ENCODE data around the gene HIVEP1. TPM values are rescaled to one million over a fixed set of nuclear protein-coding genes. Genes with fewer than 3 reads are reported as not detected.

HIVEP1 gene
- total RNA-seq, 1 experiment from 2014 or later = 24.3 TPM

DNA sequence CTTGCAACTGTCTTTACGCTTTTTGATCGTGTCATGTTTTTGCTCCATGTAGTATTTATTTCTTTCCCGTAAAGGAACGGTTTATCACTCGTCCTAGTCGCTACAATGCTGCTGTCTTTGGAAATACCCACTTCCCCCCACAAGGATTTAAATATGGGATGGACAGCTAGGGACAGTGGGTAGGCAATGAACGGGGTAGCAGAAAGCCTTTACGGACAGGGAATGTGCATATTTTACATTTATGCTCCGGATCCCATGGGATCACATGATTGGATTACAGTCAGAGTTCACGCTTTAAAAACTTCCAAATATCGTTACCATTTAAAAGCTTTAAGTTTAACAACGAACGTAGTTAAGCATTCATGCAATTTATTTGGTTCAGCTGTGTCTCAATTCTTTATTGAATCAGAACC, 1.2 kb downstream of the HIVEP1 start:
- peaks cover 27% of the 10 kb centered on the region for H3K4me1 Mint-ChIP-seq
- peaks cover 38% of the 10 kb centered on the region for H3K36me3 Mint-ChIP-seq
- peak overlapping the region; percentile 93 for H3K4me3 Mint-ChIP-seq
- TF ChIP-seq GABPB1 (CRISPR knock-in tag; IDR thresholded peaks at IDR 0.05) (0 out of 2 replicates have a peak, but pooled peaks have one; percentile 4), CBFB (CRISPR knock-in tag; IDR thresholded peaks at IDR 0.05; ENCODE audit: low read depth) (no peak)
- H3K9me3 Mint-ChIP-seq = peaks cover 20% of the 10 kb centered on the region
- ChIA-PET POLR2A (interaction anchor here (0.6 to 1.6 kb wide), 4 partner anchors 26 to 301 kb away, joined by 3 to 4 read pairs (median 4); no protein-coding TSS in a partner anchor), CTCF (no interaction called here)
- no peaks in the 10 kb centered on the region; the same call in 1 of the 2 replicates for H3K27me3 Mint-ChIP-seq (ENCODE audit: low read depth)
- peak overlapping the region; percentile 98 for H3K27ac Mint-ChIP-seq
- DNase-seq (ENCODE audit: low spot score) = no peak
- ATAC-seq = no peak

DNA sequence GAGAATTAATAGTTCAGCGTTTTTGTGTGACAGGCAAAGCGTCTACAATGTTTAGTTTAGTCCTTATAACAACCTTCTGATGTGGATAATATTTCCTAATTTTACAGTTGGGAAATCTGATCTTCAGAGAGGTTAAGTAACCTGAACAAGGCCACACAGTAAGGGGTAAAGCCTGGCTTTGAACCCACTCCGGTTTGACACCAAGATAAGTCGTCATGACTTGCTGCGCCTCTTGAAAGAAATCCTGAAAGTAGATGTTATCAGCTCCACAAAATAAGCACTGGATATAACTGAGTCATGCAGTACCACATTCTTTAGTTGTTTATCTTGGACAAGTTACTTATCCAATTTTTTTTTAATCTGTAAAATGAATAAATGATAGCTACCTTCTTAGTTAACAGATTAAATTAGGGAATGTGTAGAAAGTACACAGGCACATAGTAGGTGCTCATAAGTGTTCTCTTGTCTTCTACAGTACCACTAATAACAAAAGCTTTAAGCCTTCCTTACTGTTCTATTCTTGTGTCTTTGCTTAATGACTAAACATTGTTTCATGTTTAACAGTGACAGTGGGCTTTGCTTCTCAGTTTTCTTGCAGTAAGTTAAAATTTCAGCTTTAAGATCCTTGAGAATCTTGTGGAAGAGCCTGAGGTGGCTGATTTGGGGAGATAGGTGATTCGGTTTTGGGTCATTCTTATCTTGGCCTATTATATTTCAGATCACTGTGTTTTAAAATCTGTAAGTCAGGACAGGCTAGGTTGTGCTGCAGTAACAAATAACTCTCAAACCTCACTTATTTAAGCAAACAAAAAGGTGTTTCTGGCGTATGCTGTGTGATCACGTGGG, 2.1 kb downstream of the HIVEP1 start:
- DNase-seq (ENCODE audit: low spot score) = no peak
- Mint-ChIP-seq H3K27ac (peak overlapping the region; percentile 48; the same call in 1 of the 2 replicates), H3K36me3 (peaks cover 44% of the 10 kb centered on the region), H3K4me3 (peak overlapping the region; percentile 93), H3K27me3 (ENCODE audit: low read depth) (no peaks in the 10 kb centered on the region), H3K4me1 (peaks cover 33% of the 10 kb centered on the region), H3K9me3 (peaks cover 20% of the 10 kb centered on the region)
- no peak for ATAC-seq
- CTCF ChIA-PET = no interaction called here
- TF ChIP-seq TEAD1 (CRISPR knock-in tag; IDR thresholded peaks at IDR 0.05) = no peak
- TF ChIP-seq FOXP1 (CRISPR knock-in tag; IDR thresholded peaks at IDR 0.05; ENCODE audit: borderline replicate concordance) = no peak
- no peak for TF ChIP-seq MXD4 (CRISPR knock-in tag; IDR thresholded peaks at IDR 0.05; ENCODE audit: borderline replicate concordance)
- TF ChIP-seq, protein P1, sequence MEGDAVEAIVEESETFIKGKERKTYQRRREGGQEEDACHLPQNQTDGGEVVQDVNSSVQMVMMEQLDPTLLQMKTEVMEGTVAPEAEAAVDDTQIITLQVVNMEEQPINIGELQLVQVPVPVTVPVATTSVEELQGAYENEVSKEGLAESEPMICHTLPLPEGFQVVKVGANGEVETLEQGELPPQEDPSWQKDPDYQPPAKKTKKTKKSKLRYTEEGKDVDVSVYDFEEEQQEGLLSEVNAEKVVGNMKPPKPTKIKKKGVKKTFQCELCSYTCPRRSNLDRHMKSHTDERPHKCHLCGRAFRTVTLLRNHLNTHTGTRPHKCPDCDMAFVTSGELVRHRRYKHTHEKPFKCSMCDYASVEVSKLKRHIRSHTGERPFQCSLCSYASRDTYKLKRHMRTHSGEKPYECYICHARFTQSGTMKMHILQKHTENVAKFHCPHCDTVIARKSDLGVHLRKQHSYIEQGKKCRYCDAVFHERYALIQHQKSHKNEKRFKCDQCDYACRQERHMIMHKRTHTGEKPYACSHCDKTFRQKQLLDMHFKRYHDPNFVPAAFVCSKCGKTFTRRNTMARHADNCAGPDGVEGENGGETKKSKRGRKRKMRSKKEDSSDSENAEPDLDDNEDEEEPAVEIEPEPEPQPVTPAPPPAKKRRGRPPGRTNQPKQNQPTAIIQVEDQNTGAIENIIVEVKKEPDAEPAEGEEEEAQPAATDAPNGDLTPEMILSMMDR (IDR thresholded peaks at IDR 0.05) = no peak
- no peak for TF ChIP-seq SMAD3 (CRISPR knock-in tag; IDR thresholded peaks at IDR 0.05; ENCODE audit: borderline replicate concordance)
- POLR2A ChIA-PET = no interaction called here

GRCh38 chr6:12014873-12015149, 2.7 kb downstream of the HIVEP1 start:
- peaks cover 49% of the 10 kb centered on the region for H3K36me3 Mint-ChIP-seq
- no peak overlapping the region for H3K4me3 Mint-ChIP-seq
- peaks cover 20% of the 10 kb centered on the region for H3K9me3 Mint-ChIP-seq
- H3K27me3 Mint-ChIP-seq (ENCODE audit: low read depth) = no peaks in the 10 kb centered on the region
- ChIA-PET CTCF (no interaction called here), POLR2A (no interaction called here)
- no peak for ATAC-seq
- DNase-seq (ENCODE audit: low spot score) = no peak
- H3K4me1 Mint-ChIP-seq = peaks cover 31% of the 10 kb centered on the region
- 0 out of 2 replicates have a peak overlapping the region, but pooled peaks have one; percentile 48 for H3K27ac Mint-ChIP-seq
- TF ChIP-seq ZNF425 (CRISPR knock-in tag; conservative IDR thresholded peaks at IDR 0.05) = no peak
- TF ChIP-seq FOXP1 (CRISPR knock-in tag; IDR thresholded peaks at IDR 0.05; ENCODE audit: borderline replicate concordance) = no peak
- TF ChIP-seq HMGA2 (CRISPR knock-in tag; IDR thresholded peaks at IDR 0.05) = no peak
- no peak for TF ChIP-seq ZNF138 (CRISPR knock-in tag; conservative IDR thresholded peaks at IDR 0.05)
- TF ChIP-seq ZNF416 (CRISPR knock-in tag; IDR thresholded peaks at IDR 0.05) = no peak
- TF ChIP-seq RELA (CRISPR knock-in tag; IDR thresholded peaks at IDR 0.05; ENCODE audit: borderline replicate concordance) = no peak
- TF ChIP-seq, protein P2, sequence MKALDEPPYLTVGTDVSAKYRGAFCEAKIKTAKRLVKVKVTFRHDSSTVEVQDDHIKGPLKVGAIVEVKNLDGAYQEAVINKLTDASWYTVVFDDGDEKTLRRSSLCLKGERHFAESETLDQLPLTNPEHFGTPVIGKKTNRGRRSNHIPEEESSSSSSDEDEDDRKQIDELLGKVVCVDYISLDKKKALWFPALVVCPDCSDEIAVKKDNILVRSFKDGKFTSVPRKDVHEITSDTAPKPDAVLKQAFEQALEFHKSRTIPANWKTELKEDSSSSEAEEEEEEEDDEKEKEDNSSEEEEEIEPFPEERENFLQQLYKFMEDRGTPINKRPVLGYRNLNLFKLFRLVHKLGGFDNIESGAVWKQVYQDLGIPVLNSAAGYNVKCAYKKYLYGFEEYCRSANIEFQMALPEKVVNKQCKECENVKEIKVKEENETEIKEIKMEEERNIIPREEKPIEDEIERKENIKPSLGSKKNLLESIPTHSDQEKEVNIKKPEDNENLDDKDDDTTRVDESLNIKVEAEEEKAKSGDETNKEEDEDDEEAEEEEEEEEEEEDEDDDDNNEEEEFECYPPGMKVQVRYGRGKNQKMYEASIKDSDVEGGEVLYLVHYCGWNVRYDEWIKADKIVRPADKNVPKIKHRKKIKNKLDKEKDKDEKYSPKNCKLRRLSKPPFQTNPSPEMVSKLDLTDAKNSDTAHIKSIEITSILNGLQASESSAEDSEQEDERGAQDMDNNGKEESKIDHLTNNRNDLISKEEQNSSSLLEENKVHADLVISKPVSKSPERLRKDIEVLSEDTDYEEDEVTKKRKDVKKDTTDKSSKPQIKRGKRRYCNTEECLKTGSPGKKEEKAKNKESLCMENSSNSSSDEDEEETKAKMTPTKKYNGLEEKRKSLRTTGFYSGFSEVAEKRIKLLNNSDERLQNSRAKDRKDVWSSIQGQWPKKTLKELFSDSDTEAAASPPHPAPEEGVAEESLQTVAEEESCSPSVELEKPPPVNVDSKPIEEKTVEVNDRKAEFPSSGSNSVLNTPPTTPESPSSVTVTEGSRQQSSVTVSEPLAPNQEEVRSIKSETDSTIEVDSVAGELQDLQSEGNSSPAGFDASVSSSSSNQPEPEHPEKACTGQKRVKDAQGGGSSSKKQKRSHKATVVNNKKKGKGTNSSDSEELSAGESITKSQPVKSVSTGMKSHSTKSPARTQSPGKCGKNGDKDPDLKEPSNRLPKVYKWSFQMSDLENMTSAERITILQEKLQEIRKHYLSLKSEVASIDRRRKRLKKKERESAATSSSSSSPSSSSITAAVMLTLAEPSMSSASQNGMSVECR (CRISPR knock-in tag; IDR thresholded peaks at IDR 0.05; ENCODE audit: borderline replicate concordance) = no peak
- TF ChIP-seq GABPB1 (CRISPR knock-in tag; IDR thresholded peaks at IDR 0.05) = no peak
- no peak for TF ChIP-seq TP53 (CRISPR knock-in tag; IDR thresholded peaks at IDR 0.05)
- no peak for TF ChIP-seq NFATC4 (CRISPR knock-in tag; IDR thresholded peaks at IDR 0.05)
- no peak for TF ChIP-seq STAT6 (CRISPR knock-in tag; conservative IDR thresholded peaks at IDR 0.05; ENCODE audit: low read depth)

All from WTC11 (cell line).